GM12873 (cell line): ENCODE measurements around the gene RAB1B.

ENCODE experiments used
- TF ChIP-seq, protein P1 (sequence below): IDR thresholded peaks from 2 replicates; pipeline ENCODE4 v1.5.1; 2012; ENCODE audit warnings: low read depth, mild to moderate bottlenecking, moderate library complexity, low read length, control low read depth; ENCODE audit not compliant: insufficient read depth; ENCODE audit errors: missing control alignments

RAB1B gene

GRCh38 chr11:66268952-66269905, 790 bp downstream of the RAB1B start:
- TF ChIP-seq, protein P1, sequence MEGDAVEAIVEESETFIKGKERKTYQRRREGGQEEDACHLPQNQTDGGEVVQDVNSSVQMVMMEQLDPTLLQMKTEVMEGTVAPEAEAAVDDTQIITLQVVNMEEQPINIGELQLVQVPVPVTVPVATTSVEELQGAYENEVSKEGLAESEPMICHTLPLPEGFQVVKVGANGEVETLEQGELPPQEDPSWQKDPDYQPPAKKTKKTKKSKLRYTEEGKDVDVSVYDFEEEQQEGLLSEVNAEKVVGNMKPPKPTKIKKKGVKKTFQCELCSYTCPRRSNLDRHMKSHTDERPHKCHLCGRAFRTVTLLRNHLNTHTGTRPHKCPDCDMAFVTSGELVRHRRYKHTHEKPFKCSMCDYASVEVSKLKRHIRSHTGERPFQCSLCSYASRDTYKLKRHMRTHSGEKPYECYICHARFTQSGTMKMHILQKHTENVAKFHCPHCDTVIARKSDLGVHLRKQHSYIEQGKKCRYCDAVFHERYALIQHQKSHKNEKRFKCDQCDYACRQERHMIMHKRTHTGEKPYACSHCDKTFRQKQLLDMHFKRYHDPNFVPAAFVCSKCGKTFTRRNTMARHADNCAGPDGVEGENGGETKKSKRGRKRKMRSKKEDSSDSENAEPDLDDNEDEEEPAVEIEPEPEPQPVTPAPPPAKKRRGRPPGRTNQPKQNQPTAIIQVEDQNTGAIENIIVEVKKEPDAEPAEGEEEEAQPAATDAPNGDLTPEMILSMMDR = peak; percentile 21

DNA sequence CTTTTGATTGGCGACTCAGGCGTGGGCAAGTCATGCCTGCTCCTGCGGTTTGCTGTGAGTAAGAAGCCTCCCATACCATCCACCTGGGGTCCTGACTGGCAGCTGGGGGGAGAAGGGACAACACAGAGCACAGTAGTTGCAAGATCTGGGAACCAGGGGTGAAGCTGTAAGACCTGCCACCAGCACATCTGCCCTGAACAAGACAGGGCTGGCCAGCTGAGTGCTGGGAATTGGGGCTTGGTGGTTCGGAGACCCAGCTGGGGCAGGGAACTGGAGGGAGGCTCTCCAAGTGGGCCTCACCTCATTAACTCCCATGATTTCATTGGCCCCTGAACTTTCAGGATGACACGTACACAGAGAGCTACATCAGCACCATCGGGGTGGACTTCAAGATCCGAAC, 3.4 kb downstream of the RAB1B start:
- TF ChIP-seq, protein P1 = no peak

DNA sequence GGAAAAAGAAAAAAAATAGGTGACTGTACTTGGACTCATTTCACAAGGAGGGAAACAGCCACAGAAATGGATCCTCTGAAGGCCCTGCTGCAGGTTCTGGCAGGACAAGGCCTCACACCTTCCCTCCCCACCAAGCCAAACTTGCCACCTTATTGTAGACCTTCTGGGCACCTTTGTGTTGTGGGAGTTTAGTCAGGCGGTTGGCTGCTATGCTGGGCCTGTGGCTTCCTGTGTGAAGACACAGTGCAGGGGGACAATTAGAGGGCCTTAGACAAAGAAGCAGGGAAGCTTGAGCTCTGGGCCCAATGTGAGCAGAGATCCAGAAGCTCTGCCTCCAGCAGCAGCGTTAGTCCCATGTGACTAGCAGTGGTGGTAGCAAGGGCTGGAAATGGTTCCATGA, 4.2 kb downstream of the RAB1B start:
- TF ChIP-seq, protein P1 = no peak

DNA sequence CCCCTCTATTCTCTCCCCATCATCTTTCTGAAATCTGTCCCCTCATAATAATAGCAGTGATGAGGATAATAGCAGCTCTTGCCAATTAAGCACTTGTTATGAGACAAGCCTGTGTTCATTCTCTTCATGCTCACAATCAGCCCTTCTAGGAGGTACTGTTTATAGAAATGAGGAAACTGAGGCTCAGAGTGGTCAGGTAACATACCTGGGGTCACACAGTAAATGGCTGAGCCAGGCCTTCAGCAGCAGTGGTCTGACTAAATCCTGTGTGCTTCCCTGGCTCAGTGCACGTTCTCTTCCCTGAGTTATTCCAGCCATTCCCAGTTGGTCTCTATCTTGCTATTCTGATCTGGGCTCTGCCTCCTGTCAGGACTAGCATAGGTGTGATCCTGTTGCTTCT, 5.8 kb downstream of the RAB1B start:
- TF ChIP-seq, protein P1 = no peak

DNA sequence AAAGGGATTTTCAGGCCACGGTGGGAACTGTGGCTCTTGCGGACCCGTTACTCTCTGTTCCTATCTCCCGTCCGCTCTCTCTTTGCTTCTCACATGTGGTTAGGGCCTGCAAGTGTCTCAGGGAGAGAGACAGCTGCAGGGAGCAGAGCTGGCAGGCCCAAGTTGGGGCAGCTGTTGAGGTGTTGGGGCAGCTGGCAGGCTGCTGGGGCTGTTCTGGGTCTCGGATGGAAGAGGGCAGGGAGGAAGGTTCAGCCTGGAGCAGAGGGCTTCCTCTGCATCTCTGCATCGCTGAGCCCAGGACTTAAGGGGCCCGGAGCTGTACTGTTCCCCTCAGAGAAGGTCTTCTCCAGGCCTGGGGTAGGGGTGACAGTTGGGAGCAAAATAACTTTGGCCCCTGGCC, 7.0 kb downstream of the RAB1B start:
- TF ChIP-seq, protein P1 = no peak

GRCh38 chr11:66275984-66276612, 7.7 kb downstream of the RAB1B start:
- TF ChIP-seq, protein P1 = no peak
